Pancreas (tissue), 10 donors: ENCODE data around the gene PALS1. TPM values are rescaled to one million over a fixed set of nuclear protein-coding genes. Genes with fewer than 3 reads are reported as not detected.

Source experiments
- ATAC-seq, 4 donors: fragments of 200-7000 bp; cut with Tn5 transposase; one replicate each; pipeline versions ENCODE4 v1.8.0 to v1.9.1; 2020; ENCODE audit warnings: mild to moderate bottlenecking in 4 of 4, moderate library complexity in 4 of 4
- DNase-seq, 6 donors: peaks; one replicate each; pipeline ENCODE4 v3.0.0-alpha.2; 2020
- FAIRE-seq: peaks from 2 replicates; lab custom pipeline; 2012; peaks lifted over from hg19 to GRCh38; lab: Jason Lieb, UNC
- H3K27ac ChIP-seq, 4 donors: fragments of 200-600 bp; sonication (generic); 1 replicate in 3 of 4; 2 replicates in 1 of 4; pipeline versions ENCODE4 v1.5.0 to v1.8.0; 2020
- H3K27me3 ChIP-seq, 4 donors: fragments of 200-600 bp; one replicate each; pipeline ENCODE4 v1.8.0; 2021
- H3K36me3 ChIP-seq, 3 donors: fragments of 200-600 bp; sonication (generic) in 1 of 3; one replicate each; pipeline versions ENCODE4 v1.5.0 to v1.8.0; 2020 to 2021
- H3K4me1 ChIP-seq, 3 donors: fragments of 200-600 bp; one replicate each; pipeline ENCODE4 v1.8.0; 2021
- H3K4me3 ChIP-seq, 4 donors: fragments of 200-600 bp; sonication (generic) in 2 of 4; one replicate each; pipeline versions ENCODE4 v1.5.0 to v1.8.0; 2020 to 2021
- H3K9me3 ChIP-seq, 4 donors: fragments of 200-600 bp; one replicate each; pipeline ENCODE4 v1.8.0; 2021
- CTCF ChIP-seq, 4 donors: fragments of 200-600 bp; sonication (generic) in 3 of 4; IDR thresholded peaks; one replicate each; pipeline versions ENCODE4 v1.5.0 to v1.8.0; 2021; ENCODE audit warnings: antibody characterized with exemption in 4 of 4
- WGBS, 2 donors: extraction: QIAGEN DNeasy Blood & Tissue Kit; methylation state at CpG; one replicate each; pipeline ENCODE4 v1.1.7; 2013; 5-methylcytosine and 5-hydroxymethylcytosine counted together
- intact Hi-C, 3 donors: fragments of 100-400 bp; cut with DNase I; formaldehyde crosslinking; loops; one replicate each; pipeline versions ENCODE4 v1.11.1 to v1.14.2; 2022
- polyA plus RNA-seq, 2 donors: library from polyadenylated mRNA; stranded (reverse); fragments of 200-250 nt; gene quantifications; one replicate each; pipeline ENCODE4 v1.2.3, GENCODE V29; 2013
- total RNA-seq, 6 donors: library from RNA; stranded (reverse); fragmentation: NEBNext Ultra II Directional in 4 of 6; extraction: Animal tissue kit (Norgen Biotek cat#: 25700) in 4 of 6; gene quantifications; one replicate each; pipeline versions ENCODE4 v1.2.1 to v1.2.4, GENCODE V29; 2021 to 2023
- donor health status: healthy with polysubstance abuse.
- donor health status: DM: no; HTN: no; CAD: no; lungs with moderate emphysema.
- donor health status: DM: no; HTN: no; CAD: no.
- donor health status: control.
- donor health status: control.
- donor health status: Bipolar disorder and iron deficiency.
- donor health status: DM: yes; HTN: yes; CAD: no.
- donor health status: DM: no; HTN: no; CAD: no.
- donor health status: DM: no; HTN: no; CAD: no.
- donor health status: DM: yes; HTN: yes; CAD: no.

PALS1 gene
- total and polyA plus RNA-seq, 8 donors: 3.5 to 17.1 (median 7.9) TPM

DNA sequence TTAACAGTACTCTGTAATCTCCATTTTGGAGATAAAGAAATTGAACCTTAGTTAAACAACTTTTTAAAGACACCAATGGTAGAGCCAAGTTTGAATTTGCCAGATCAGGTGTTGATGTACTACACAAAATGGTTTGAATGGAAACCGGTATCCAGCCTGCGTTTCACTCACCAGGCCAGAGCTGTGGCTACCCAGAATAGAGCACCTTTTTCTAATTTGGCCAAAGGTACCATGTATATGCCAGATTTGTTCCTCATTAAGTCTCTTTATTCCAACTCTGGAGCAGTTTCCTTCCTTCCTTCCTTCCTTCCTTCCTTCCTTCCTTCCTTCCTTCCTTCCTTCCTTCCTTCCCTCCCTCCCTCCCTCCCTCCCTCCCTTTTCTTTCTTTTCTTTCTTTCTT is 39.3 kb downstream of the PALS1 start:
- no peak for TF ChIP-seq CTCF (IDR thresholded peaks at IDR 0.05)
- DNase-seq (no peak), FAIRE-seq (no peak), ATAC-seq (peak in 1 of 4 donors; percentile 17)
- no peak overlapping the region for H3K4me3 ChIP-seq
- peaks cover 7 to 24% (median 14%) of the 10 kb centered on the region in 3 donors for H3K4me1 ChIP-seq
- H3K27me3 ChIP-seq: no peaks in the 10 kb centered on the region
- no peaks in the 10 kb centered on the region for H3K36me3 ChIP-seq
- WGBS, 2 donors: 91 to 94% methylated on average over 2 of the region's 2 CpGs
- H3K9me3 ChIP-seq: no peaks in the 10 kb centered on the region
- H3K27ac ChIP-seq: no peak overlapping the region
- intact Hi-C loops: loop anchor here in 1 of 3 donors (10.0 kb wide), 1 partner anchor 116 kb away; no protein-coding TSS in a partner anchor

GRCh38 chr14:67285876-67286452 is 44.7 kb downstream of the PALS1 start:
- peak in 3 of 4 donors; percentile 27 to 52 (median 46) for TF ChIP-seq CTCF (IDR thresholded peaks at IDR 0.05)
- intact Hi-C loops: loop anchor here in 2 of 3 donors (5.0 to 10.0 kb wide), 2 partner anchors 119 to 121 kb away; no protein-coding TSS in a partner anchor
- ATAC-seq: peak in 3 of 4 donors; percentile 41 to 66 (median 59)
- H3K27me3 ChIP-seq: no peaks in the 10 kb centered on the region
- FAIRE-seq: peak; percentile 86
- DNase-seq: no peak
- WGBS, 2 donors: 29% methylated on average over 2 of the region's 2 CpGs
- no peak overlapping the region for H3K4me3 ChIP-seq
- peaks cover 0 to 15% (median 3%) of the 10 kb centered on the region in 3 donors for H3K4me1 ChIP-seq
- H3K27ac ChIP-seq: no peak overlapping the region
- H3K36me3 ChIP-seq: no peaks in the 10 kb centered on the region
- no peaks in the 10 kb centered on the region for H3K9me3 ChIP-seq

Other genes with a start within 250 kb of the PALS1 start
- gene GARIN2, start 52.0 kb upstream of the PALS1 start, total RNA-seq: under 1 TPM in 1 of 6 donors, not detected in 5; 0.22 TPM
- gene GARIN2, start 52.0 kb upstream of the PALS1 start, polyA plus RNA-seq: under 1 TPM; 0.11 to 0.12 TPM
- gene ATP6V1D, start 118.4 kb downstream of the PALS1 start, total RNA-seq: 10 to 100 TPM; 17.5 to 40.2 (median 22.2) TPM
- 10 to 100 TPM; 24.0 to 35.9 TPM for gene ATP6V1D, start 118.4 kb downstream of the PALS1 start, polyA plus RNA-seq
- 10 to 100 TPM; 25.3 to 52.8 (median 39.5) TPM for gene EIF2S1, start 118.9 kb downstream of the PALS1 start, total RNA-seq
- gene EIF2S1, start 118.9 kb downstream of the PALS1 start, polyA plus RNA-seq: 10 to 100 TPM; 14.9 to 27.5 TPM
- 1 to 10 TPM; 4.0 to 9.9 (median 6.6) TPM for gene PLEK2, start 170.7 kb downstream of the PALS1 start, total RNA-seq
- gene PLEK2, start 170.7 kb downstream of the PALS1 start, polyA plus RNA-seq: 1 to 10 TPM; 6.0 to 8.6 TPM
- gene TMEM229B, start 247.3 kb downstream of the PALS1 start, total RNA-seq: 1 to 10 TPM; 2.2 to 7.5 (median 5.1) TPM
- gene TMEM229B, start 247.3 kb downstream of the PALS1 start, polyA plus RNA-seq: 1 to 10 TPM; 1.9 to 2.9 TPM